Activated CD4-positive, alpha-beta T cell treated with anti-CD3 and anti-CD28 coated beads for 36 hours (primary cell): Measurements from ENCODE around the gene JAZF1. TPM values are rescaled to one million over a fixed set of nuclear protein-coding genes. Genes with fewer than 3 reads are reported as not detected.
"Not testable (repeated sequence)": the region's sequence is repeated elsewhere in the genome, so short reads cannot be mapped to it uniquely, and the experiment has no call there.

Source experiments
- ATAC-seq: fragments of 200-7000 bp; cut with Tn5 transposase; one replicate; pipeline ENCODE4 v1.10.0; 2021; ENCODE audit warnings: mild to moderate bottlenecking, moderate library complexity
- CTCF ChIA-PET: fragments of 350-600 bp; sonication (Branson Sonifier 250); formaldehyde crosslinking; loops from one replicate; lab custom pipeline; 2021; ENCODE audit warnings: antibody characterized with exemption; lab: Charles Lee
- POLR2A ChIA-PET: fragments of 350-600 bp; sonication (Branson Sonifier 250); formaldehyde crosslinking; loops from one replicate; lab custom pipeline; 2021; ENCODE audit warnings: antibody characterized with exemption, inconsistent platforms; lab: Charles Lee
- DNase-seq: peaks from one replicate; pipeline ENCODE4 v3.0.0-alpha.2; 2020
- H3K27ac Mint-ChIP-seq: one replicate; pipeline ENCODE4 v1.8.0; 2021; ENCODE audit warnings: mixed read lengths
- H3K27me3 Mint-ChIP-seq: one replicate; pipeline ENCODE4 v1.8.0; 2021; ENCODE audit warnings: mixed read lengths
- H3K36me3 Mint-ChIP-seq: one replicate; pipeline ENCODE4 v1.8.0; 2021; ENCODE audit warnings: low read depth, mixed read lengths
- H3K4me1 Mint-ChIP-seq: one replicate; pipeline ENCODE4 v1.8.0; 2021; ENCODE audit warnings: mixed read lengths
- H3K4me3 Mint-ChIP-seq: one replicate; pipeline ENCODE4 v1.8.0; 2021; ENCODE audit warnings: mild to moderate bottlenecking, moderate library complexity, mixed read lengths
- H3K9me3 Mint-ChIP-seq: one replicate; pipeline ENCODE4 v1.8.0; 2021; ENCODE audit warnings: low read depth, mixed read lengths
- intact Hi-C, 2 experiments: fragments of 100-400 bp; cut with DNase I in 1 of 2; cut with micrococcal nuclease in 1 of 2; formaldehyde crosslinking; loops; one replicate each; pipeline versions ENCODE4 v1.14.2 to v1.15.1; 2022 to 2024; cut with DNase I, micrococcal nuclease
- total RNA-seq, 2 experiments: library from RNA; stranded (reverse); gene quantifications; one replicate each; pipeline ENCODE4 v1.2.3, GENCODE V29; 2021

The JAZF1 gene
- total RNA-seq, 2 experiments from 2014 or later = 5.2 to 6.9 TPM

DNA sequence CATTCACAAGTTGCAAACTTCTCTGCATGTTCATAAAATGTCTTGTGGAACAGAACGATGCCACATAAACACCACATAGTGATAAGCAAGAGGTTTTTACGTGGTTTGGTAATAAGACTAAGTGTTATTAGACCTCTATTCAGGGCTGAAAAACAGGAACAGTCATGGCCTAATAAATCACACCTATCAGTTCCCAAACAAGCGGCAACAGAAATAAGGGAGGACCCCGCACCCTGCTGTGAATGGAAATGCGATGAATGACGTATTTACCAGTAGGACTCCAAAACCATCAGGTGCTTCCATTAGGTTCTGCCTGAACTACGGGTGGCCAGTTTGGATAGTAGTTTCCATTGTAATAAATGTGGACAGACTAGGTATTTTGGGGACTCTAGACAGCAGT, 311.5 kb downstream of the JAZF1 start:
- ChIA-PET CTCF (no interaction called here), POLR2A (no interaction called here)
- Mint-ChIP-seq H3K4me3 (no peak overlapping the region), H3K9me3 (no peaks in the 10 kb centered on the region), H3K27me3 (no peaks in the 10 kb centered on the region), H3K36me3 (peaks cover 2% of the 10 kb centered on the region), H3K4me1 (no peaks in the 10 kb centered on the region), H3K27ac (no peak overlapping the region)
- ATAC-seq (no peak), DNase-seq (no peak)
- intact Hi-C loops = no loop called here

DNA sequence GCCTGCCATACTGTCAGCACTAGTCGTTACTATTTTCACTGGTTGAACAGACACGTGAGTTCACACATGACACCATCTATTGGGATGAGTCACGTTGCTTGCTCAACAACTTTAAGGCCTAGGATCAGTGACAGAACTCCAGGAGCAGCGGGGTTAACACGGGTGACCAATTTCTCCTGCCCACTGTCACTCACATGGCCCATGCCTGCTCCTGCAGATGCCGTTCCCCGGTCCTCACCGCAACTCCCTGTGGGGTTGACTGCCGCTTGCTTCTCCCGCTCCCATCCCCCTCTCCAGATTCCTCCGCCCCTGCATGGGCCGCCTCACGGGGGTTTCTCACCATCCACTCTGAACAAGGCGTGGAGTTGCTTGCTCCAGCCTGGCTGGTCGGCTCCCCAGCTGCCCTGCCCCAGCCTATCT, 312.5 kb downstream of the JAZF1 start:
- ChIA-PET CTCF (no interaction called here), POLR2A (no interaction called here)
- Mint-ChIP-seq H3K4me1 (no peaks in the 10 kb centered on the region), H3K4me3 (no peak overlapping the region), H3K27me3 (no peaks in the 10 kb centered on the region), H3K36me3 (peaks cover 2% of the 10 kb centered on the region), H3K27ac (no peak overlapping the region), H3K9me3 (no peaks in the 10 kb centered on the region)
- intact Hi-C loops = no loop called here
- DNase-seq (no peak), ATAC-seq (peak; percentile 30)

GRCh38 chr7:27866828-27867672, 313.5 kb downstream of the JAZF1 start:
- DNase-seq (no peak), ATAC-seq (no peak)
- no peaks in the 10 kb centered on the region for H3K27me3 Mint-ChIP-seq
- H3K9me3 Mint-ChIP-seq = no peaks in the 10 kb centered on the region
- H3K27ac Mint-ChIP-seq = no peak overlapping the region
- H3K36me3 Mint-ChIP-seq = peaks cover 2% of the 10 kb centered on the region
- intact Hi-C loops = no loop called here
- H3K4me1 Mint-ChIP-seq = no peaks in the 10 kb centered on the region
- H3K4me3 Mint-ChIP-seq = no peak overlapping the region
- ChIA-PET POLR2A (no interaction called here), CTCF (interaction anchor here (0.6 kb wide), 1 partner anchor 141 kb away, joined by 3 read pairs; no protein-coding TSS in a partner anchor)

GRCh38 chr7:27866256-27866655, 314.3 kb downstream of the JAZF1 start:
- no peaks in the 10 kb centered on the region for H3K27me3 Mint-ChIP-seq
- H3K9me3 Mint-ChIP-seq = no peaks in the 10 kb centered on the region
- ChIA-PET POLR2A (no interaction called here), CTCF (interaction anchor here (0.6 kb wide), 1 partner anchor 141 kb away, joined by 3 read pairs; no protein-coding TSS in a partner anchor)
- intact Hi-C loops = no loop called here
- H3K36me3 Mint-ChIP-seq = peaks cover 2% of the 10 kb centered on the region
- no peak overlapping the region for H3K27ac Mint-ChIP-seq
- ATAC-seq = no peak
- no peaks in the 10 kb centered on the region for H3K4me1 Mint-ChIP-seq
- no peak overlapping the region for H3K4me3 Mint-ChIP-seq
- no peak for DNase-seq

DNA sequence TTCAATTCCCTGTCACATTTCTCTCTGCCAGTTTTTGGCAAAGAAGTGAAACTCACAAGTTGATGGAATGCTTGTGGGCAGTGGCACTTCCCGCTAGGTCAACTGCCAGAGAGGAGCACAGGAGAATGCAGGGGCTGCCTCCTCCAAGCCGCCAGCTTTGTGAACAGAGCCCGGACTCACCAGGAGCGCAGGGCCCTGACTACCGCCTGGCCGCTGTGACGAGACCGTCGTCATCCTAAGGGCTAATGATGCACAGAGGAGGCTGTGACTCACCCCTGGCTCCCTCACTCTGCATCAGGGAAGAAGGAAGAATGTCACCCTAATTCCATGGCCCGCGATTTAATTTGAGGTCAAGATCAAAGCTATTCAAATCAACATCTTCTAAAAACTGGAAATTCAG, 316.7 kb downstream of the JAZF1 start:
- Mint-ChIP-seq H3K4me3 (no peak overlapping the region), H3K4me1 (no peaks in the 10 kb centered on the region), H3K9me3 (no peaks in the 10 kb centered on the region), H3K27ac (no peak overlapping the region), H3K36me3 (no peaks in the 10 kb centered on the region), H3K27me3 (no peaks in the 10 kb centered on the region)
- CTCF ChIA-PET = no interaction called here
- DNase-seq (no peak), ATAC-seq (no peak)
- intact Hi-C loops = no loop called here
- POLR2A ChIA-PET = no interaction called here

GRCh38 chr7:27861747-27862146, 318.8 kb downstream of the JAZF1 start:
- ChIA-PET POLR2A (no interaction called here), CTCF (no interaction called here)
- no peak overlapping the region for H3K4me3 Mint-ChIP-seq
- peaks cover 3% of the 10 kb centered on the region for H3K9me3 Mint-ChIP-seq
- H3K4me1 Mint-ChIP-seq = no peaks in the 10 kb centered on the region
- DNase-seq = no peak
- H3K27me3 Mint-ChIP-seq = no peaks in the 10 kb centered on the region
- intact Hi-C loops = no loop called here
- no peak for ATAC-seq
- no peaks in the 10 kb centered on the region for H3K36me3 Mint-ChIP-seq
- H3K27ac Mint-ChIP-seq = no peak overlapping the region

GRCh38 chr7:27860800-27861199, 319.8 kb downstream of the JAZF1 start:
- ChIA-PET POLR2A (no interaction called here), CTCF (no interaction called here)
- intact Hi-C loops = no loop called here
- peaks cover 8% of the 10 kb centered on the region for H3K36me3 Mint-ChIP-seq
- H3K4me1 Mint-ChIP-seq = no peaks in the 10 kb centered on the region
- DNase-seq = no peak
- no peak overlapping the region for H3K27ac Mint-ChIP-seq
- no peak overlapping the region for H3K4me3 Mint-ChIP-seq
- H3K9me3 Mint-ChIP-seq = peaks cover 3% of the 10 kb centered on the region
- H3K27me3 Mint-ChIP-seq = no peaks in the 10 kb centered on the region
- no peak for ATAC-seq

DNA sequence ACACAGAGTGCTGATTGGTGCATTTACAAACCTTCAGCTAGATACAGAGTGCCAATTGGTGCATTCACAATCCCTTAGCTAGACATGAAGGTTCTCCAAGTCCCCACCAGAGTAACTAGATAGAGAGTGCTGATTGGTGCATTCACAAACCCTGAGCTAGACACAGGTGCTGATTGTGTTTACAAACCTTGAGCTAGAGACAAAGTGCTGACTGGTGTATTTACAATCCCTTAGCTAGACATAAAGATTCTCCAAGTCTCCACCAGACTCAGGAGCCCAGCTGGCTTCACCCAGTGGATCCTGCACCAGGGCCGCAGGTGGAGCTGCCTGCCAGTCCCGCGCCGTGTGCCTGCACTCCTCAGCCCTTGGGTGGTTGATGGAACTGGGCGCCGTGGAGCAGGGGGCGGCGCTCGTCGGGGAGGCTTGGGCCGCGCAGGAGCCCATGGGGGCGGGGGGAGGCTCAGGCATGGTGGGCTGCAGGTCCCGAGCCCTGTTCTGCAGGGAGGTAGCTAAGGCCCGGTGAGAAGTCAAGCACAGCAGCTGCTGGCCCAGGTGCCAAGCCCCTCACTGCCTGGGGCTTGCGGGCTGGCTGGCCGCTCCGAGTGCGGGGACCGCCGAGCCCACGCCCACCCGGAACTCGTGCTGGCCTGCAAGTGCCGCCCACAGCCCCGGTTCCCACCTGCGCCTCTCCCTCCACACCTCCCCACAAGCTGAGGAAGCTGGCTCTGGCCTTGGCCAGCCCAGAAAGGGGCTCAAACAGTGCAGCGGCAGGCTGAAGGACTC, 323.7 kb downstream of the JAZF1 start:
- H3K9me3 Mint-ChIP-seq, intact Hi-C loops, H3K27ac Mint-ChIP-seq, H3K4me3 Mint-ChIP-seq, H3K4me1 Mint-ChIP-seq, ATAC-seq, DNase-seq, POLR2A ChIA-PET, H3K27me3 Mint-ChIP-seq: not testable (repeated sequence)
- H3K36me3 Mint-ChIP-seq = peaks cover 19% of the 10 kb centered on the region
- CTCF ChIA-PET = interaction anchor here (0.6 kb wide), 1 partner anchor 15 kb away, joined by 3 read pairs; no protein-coding TSS in a partner anchor

- POLR2A ChIA-PET = no interaction called here
- Mint-ChIP-seq H3K36me3 (peaks cover 9% of the 10 kb centered on the region), H3K4me3 (no peak overlapping the region), H3K27ac (no peak overlapping the region), H3K9me3 (peaks cover 6% of the 10 kb centered on the region), H3K27me3 (no peaks in the 10 kb centered on the region), H3K4me1 (peaks cover 3% of the 10 kb centered on the region)
- ATAC-seq (no peak), DNase-seq (no peak)
- intact Hi-C loops = no loop called here
- CTCF ChIA-PET = interaction anchor here (0.6 kb wide), 1 partner anchor 243 kb away, joined by 4 read pairs; no protein-coding TSS in a partner anchor
Observed at GRCh38 chr7:27850531-27850930, 330.1 kb downstream of the JAZF1 start.

DNA sequence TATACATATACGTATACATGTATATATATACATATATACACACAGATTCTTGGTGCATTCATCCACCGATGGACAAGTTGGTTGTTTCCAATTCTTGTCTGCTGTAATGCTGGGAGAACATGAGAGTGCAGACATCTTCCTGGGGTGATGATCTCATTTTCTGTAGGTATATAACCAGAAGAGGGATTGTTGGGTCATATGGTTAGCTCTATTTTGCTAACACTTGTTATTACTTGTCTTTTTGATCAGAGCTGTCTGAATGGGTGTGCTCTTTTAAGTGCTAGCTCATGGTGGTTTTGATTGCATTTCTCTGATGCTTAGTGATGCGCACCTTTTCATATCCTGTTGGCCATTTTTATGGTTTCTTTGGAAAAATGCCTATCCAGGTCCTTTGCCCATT, 334.2 kb downstream of the JAZF1 start:
- Mint-ChIP-seq H3K36me3 (no peaks in the 10 kb centered on the region), H3K4me3 (no peak overlapping the region), H3K9me3 (no peaks in the 10 kb centered on the region), H3K27me3 (no peaks in the 10 kb centered on the region), H3K4me1 (peaks cover 3% of the 10 kb centered on the region), H3K27ac (no peak overlapping the region)
- intact Hi-C loops = no loop called here
- CTCF ChIA-PET = interaction anchor here (0.5 kb wide), 1 partner anchor 249 kb away, joined by 5 read pairs; no protein-coding TSS in a partner anchor
- peak; percentile 82 for ATAC-seq
- POLR2A ChIA-PET = no interaction called here
- DNase-seq = no peak

GRCh38 chr7:27843584-27844305, 336.9 kb downstream of the JAZF1 start:
- ChIA-PET CTCF (interaction anchor here (0.7 to 0.9 kb wide), 2 partner anchors 218 to 717 kb away, joined by 3 to 5 read pairs; no protein-coding TSS in a partner anchor), POLR2A (no interaction called here)
- Mint-ChIP-seq H3K36me3 (peaks cover 3% of the 10 kb centered on the region), H3K27ac (no peak overlapping the region), H3K4me3 (no peak overlapping the region), H3K4me1 (peaks cover 17% of the 10 kb centered on the region), H3K27me3 (no peaks in the 10 kb centered on the region), H3K9me3 (no peaks in the 10 kb centered on the region)
- ATAC-seq (no peak), DNase-seq (no peak)
- intact Hi-C loops = loop anchor here in 1 of 2 experiments (5.0 kb wide), 1 partner anchor 179 kb away; no protein-coding TSS in a partner anchor
